ENCODE measurements around the gene EDC4. TPM values are rescaled to one million over a fixed set of nuclear protein-coding genes. Genes with fewer than 3 reads are reported as not detected.

The EDC4 gene
- total RNA-seq, 1 donor from 2014 or later, result 48.4 TPM

GRCh38 chr16:67885545-67885944, 12.7 kb downstream of the EDC4 start:
- Histone ChIP-seq H3K27me3 (ENCODE audit: control insufficient read depth, insufficient read depth, low read length) (no peaks in the 10 kb centered on the region), H3K4me3 (ENCODE audit: low read depth, low read length) (no peak overlapping the region), H3K36me3 (ENCODE audit: control insufficient read depth, insufficient read depth, low read length) (peaks cover 2% of the 10 kb centered on the region)
- no peak for DNase-seq (ENCODE audit: low read depth)
- TF ChIP-seq, protein P1, sequence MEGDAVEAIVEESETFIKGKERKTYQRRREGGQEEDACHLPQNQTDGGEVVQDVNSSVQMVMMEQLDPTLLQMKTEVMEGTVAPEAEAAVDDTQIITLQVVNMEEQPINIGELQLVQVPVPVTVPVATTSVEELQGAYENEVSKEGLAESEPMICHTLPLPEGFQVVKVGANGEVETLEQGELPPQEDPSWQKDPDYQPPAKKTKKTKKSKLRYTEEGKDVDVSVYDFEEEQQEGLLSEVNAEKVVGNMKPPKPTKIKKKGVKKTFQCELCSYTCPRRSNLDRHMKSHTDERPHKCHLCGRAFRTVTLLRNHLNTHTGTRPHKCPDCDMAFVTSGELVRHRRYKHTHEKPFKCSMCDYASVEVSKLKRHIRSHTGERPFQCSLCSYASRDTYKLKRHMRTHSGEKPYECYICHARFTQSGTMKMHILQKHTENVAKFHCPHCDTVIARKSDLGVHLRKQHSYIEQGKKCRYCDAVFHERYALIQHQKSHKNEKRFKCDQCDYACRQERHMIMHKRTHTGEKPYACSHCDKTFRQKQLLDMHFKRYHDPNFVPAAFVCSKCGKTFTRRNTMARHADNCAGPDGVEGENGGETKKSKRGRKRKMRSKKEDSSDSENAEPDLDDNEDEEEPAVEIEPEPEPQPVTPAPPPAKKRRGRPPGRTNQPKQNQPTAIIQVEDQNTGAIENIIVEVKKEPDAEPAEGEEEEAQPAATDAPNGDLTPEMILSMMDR (IDR thresholded peaks at IDR 0.05; ENCODE audit: insufficient read depth, low read length, poor library complexity, severe bottlenecking), result no peak

DNA sequence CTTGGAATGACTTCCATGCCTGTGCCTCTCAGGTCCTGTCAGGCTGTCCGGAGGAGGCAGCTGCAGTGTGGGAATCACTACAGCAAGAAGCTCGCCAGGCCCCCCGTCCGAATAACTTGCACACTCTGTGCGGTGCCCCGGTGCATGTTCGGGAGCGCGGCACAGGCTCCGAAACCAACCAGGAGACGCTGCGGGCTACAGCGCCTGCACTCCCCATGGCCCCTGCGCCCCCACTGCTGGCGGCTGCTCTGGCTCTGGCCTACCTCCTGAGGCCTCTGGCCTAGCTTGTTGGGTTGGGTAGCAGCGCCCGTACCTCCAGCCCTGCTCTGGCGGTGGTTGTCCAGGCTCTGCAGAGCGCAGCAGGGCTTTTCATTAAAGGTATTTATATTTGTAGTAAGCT, 13.1 kb downstream of the EDC4 start:
- H3K4me3 ChIP-seq (ENCODE audit: low read depth, low read length), result no peak overlapping the region
- no peak for DNase-seq (ENCODE audit: low read depth)
- peaks cover 2% of the 10 kb centered on the region for H3K36me3 ChIP-seq (ENCODE audit: control insufficient read depth, insufficient read depth, low read length)
- no peaks in the 10 kb centered on the region for H3K27me3 ChIP-seq (ENCODE audit: control insufficient read depth, insufficient read depth, low read length)
- TF ChIP-seq, protein P1 (IDR thresholded peaks at IDR 0.05; ENCODE audit: insufficient read depth, low read length, poor library complexity, severe bottlenecking), result no peak

GRCh38 chr16:67886387-67886786, 13.5 kb downstream of the EDC4 start:
- peaks cover 2% of the 10 kb centered on the region for H3K36me3 ChIP-seq (ENCODE audit: control insufficient read depth, insufficient read depth, low read length)
- TF ChIP-seq, protein P1 (IDR thresholded peaks at IDR 0.05; ENCODE audit: insufficient read depth, low read length, poor library complexity, severe bottlenecking), result no peak
- no peak for DNase-seq (ENCODE audit: low read depth)
- no peaks in the 10 kb centered on the region for H3K27me3 ChIP-seq (ENCODE audit: control insufficient read depth, insufficient read depth, low read length)
- H3K4me3 ChIP-seq (ENCODE audit: low read depth, low read length), result no peak overlapping the region

GRCh38 chr16:67888331-67888730, 15.5 kb downstream of the EDC4 start:
- DNase-seq (ENCODE audit: low read depth), result no peak
- H3K36me3 ChIP-seq (ENCODE audit: control insufficient read depth, insufficient read depth, low read length), result no peaks in the 10 kb centered on the region
- H3K27me3 ChIP-seq (ENCODE audit: control insufficient read depth, insufficient read depth, low read length), result no peaks in the 10 kb centered on the region
- no peak overlapping the region for H3K4me3 ChIP-seq (ENCODE audit: low read depth, low read length)
- TF ChIP-seq, protein P1 (IDR thresholded peaks at IDR 0.05; ENCODE audit: insufficient read depth, low read length, poor library complexity, severe bottlenecking), result no peak

GRCh38 chr16:67892375-67892774, 19.5 kb downstream of the EDC4 start:
- no peak for DNase-seq (ENCODE audit: low read depth)
- TF ChIP-seq, protein P1 (IDR thresholded peaks at IDR 0.05; ENCODE audit: insufficient read depth, low read length, poor library complexity, severe bottlenecking), result no peak
- Histone ChIP-seq H3K4me3 (ENCODE audit: low read depth, low read length) (peak overlapping the region; percentile 37), H3K27me3 (ENCODE audit: control insufficient read depth, insufficient read depth, low read length) (no peaks in the 10 kb centered on the region), H3K36me3 (ENCODE audit: control insufficient read depth, insufficient read depth, low read length) (no peaks in the 10 kb centered on the region)
